ENCODE results near the gene CHCHD3.

CHCHD3 gene

GRCh38 chr7:132915647-132916046, 166.2 kb downstream of the CHCHD3 start:
- TF ChIP-seq CTCF (conservative IDR thresholded peaks at IDR 0.05; ENCODE audit: low read length) (no peak), EZH2phosphoT487 (IDR thresholded peaks at IDR 0.05; ENCODE audit: borderline replicate concordance) (no peak)
- H4K20me1 ChIP-seq (ENCODE audit: insufficient read depth, low read length, poor library complexity, severe bottlenecking): no peaks in the 10 kb centered on the region

GRCh38 chr7:132910657-132911056, 171.2 kb downstream of the CHCHD3 start:
- Histone ChIP-seq H3K9me3 (ENCODE audit: insufficient read depth, low read depth, low read length) (no peaks in the 10 kb centered on the region), H3K9me2 (replicated peaks; ENCODE audit: low read depth, low read length) (no peaks in the 10 kb centered on the region), H3K4me2 (ENCODE audit: low read depth, low read length, poor library complexity, severe bottlenecking) (no peak overlapping the region), H3K36me3 (ENCODE audit: insufficient read depth, low read length) (peaks cover 8% of the 10 kb centered on the region; the same call in 1 of the 2 replicates), H3K79me2 (ENCODE audit: insufficient read depth, low read length) (no peaks in the 10 kb centered on the region), H3K9ac (ENCODE audit: low read depth, low read length, poor library complexity, severe bottlenecking) (no peak overlapping the region), H3K4me3 (ENCODE audit: low read length, poor library complexity, severe bottlenecking) (no peak overlapping the region), H3K4me1 (ENCODE audit: insufficient read depth, low read length, poor library complexity, severe bottlenecking) (peaks cover 3% of the 10 kb centered on the region), H3F3A (ENCODE audit: low read depth) (no peaks in the 10 kb centered on the region), H3K27me3 (ENCODE audit: insufficient read depth, low read length, poor library complexity, severe bottlenecking) (no peaks in the 10 kb centered on the region), H2AFZ (ENCODE audit: low read length) (no peak overlapping the region), H4K20me1 (ENCODE audit: insufficient read depth, low read length, poor library complexity, severe bottlenecking) (no peaks in the 10 kb centered on the region)
- TF ChIP-seq EZH2phosphoT487 (IDR thresholded peaks at IDR 0.05; ENCODE audit: borderline replicate concordance): no peak
- TF ChIP-seq CTCF (conservative IDR thresholded peaks at IDR 0.05; ENCODE audit: low read length): no peak

More at GRCh38 chr7:132915647-132916046, 166.2 kb downstream of the CHCHD3 start:
- H3K4me3 ChIP-seq (ENCODE audit: low read length, poor library complexity, severe bottlenecking): no peak overlapping the region
- no peaks in the 10 kb centered on the region for H3K9me3 ChIP-seq (ENCODE audit: insufficient read depth, low read depth, low read length)
- H3K79me2 ChIP-seq (ENCODE audit: insufficient read depth, low read length): no peaks in the 10 kb centered on the region
- H3K27me3 ChIP-seq (ENCODE audit: insufficient read depth, low read length, poor library complexity, severe bottlenecking): no peaks in the 10 kb centered on the region
- no peaks in the 10 kb centered on the region for H3K9me2 ChIP-seq (replicated peaks; ENCODE audit: low read depth, low read length)
- H3F3A ChIP-seq (ENCODE audit: low read depth): no peaks in the 10 kb centered on the region
- H3K4me1 ChIP-seq (ENCODE audit: insufficient read depth, low read length, poor library complexity, severe bottlenecking): no peaks in the 10 kb centered on the region
- no peak overlapping the region for H3K4me2 ChIP-seq (ENCODE audit: low read depth, low read length, poor library complexity, severe bottlenecking)
- no peak overlapping the region for H3K9ac ChIP-seq (ENCODE audit: low read depth, low read length, poor library complexity, severe bottlenecking)
- H3K36me3 ChIP-seq (ENCODE audit: insufficient read depth, low read length): peaks cover 14% of the 10 kb centered on the region; the same call in 1 of the 2 replicates
- no peak overlapping the region for H2AFZ ChIP-seq (ENCODE audit: low read length)

- H3K36me3 ChIP-seq (ENCODE audit: insufficient read depth, low read length): peaks cover 8% of the 10 kb centered on the region; the same call in 1 of the 2 replicates
- H3F3A ChIP-seq (ENCODE audit: low read depth): no peaks in the 10 kb centered on the region
- TF ChIP-seq EZH2phosphoT487 (IDR thresholded peaks at IDR 0.05; ENCODE audit: borderline replicate concordance) (no peak), CTCF (conservative IDR thresholded peaks at IDR 0.05; ENCODE audit: low read length) (no peak)
- H3K79me2 ChIP-seq (ENCODE audit: insufficient read depth, low read length): no peaks in the 10 kb centered on the region
- H3K4me1 ChIP-seq (ENCODE audit: insufficient read depth, low read length, poor library complexity, severe bottlenecking): peaks cover 3% of the 10 kb centered on the region
- no peak overlapping the region for H3K9ac ChIP-seq (ENCODE audit: low read depth, low read length, poor library complexity, severe bottlenecking)
- H3K27me3 ChIP-seq (ENCODE audit: insufficient read depth, low read length, poor library complexity, severe bottlenecking): no peaks in the 10 kb centered on the region
- no peak overlapping the region for H2AFZ ChIP-seq (ENCODE audit: low read length)
- no peak overlapping the region for H3K4me2 ChIP-seq (ENCODE audit: low read depth, low read length, poor library complexity, severe bottlenecking)
- no peaks in the 10 kb centered on the region for H4K20me1 ChIP-seq (ENCODE audit: insufficient read depth, low read length, poor library complexity, severe bottlenecking)
- no peak overlapping the region for H3K4me3 ChIP-seq (ENCODE audit: low read length, poor library complexity, severe bottlenecking)
- H3K9me2 ChIP-seq (replicated peaks; ENCODE audit: low read depth, low read length): no peaks in the 10 kb centered on the region
- no peaks in the 10 kb centered on the region for H3K9me3 ChIP-seq (ENCODE audit: insufficient read depth, low read depth, low read length)
Measured at GRCh38 chr7:132907380-132907940, 174.4 kb downstream of the CHCHD3 start.
